Measurements from ENCODE around the gene RERE.
"Not testable (repeated sequence)": the region's sequence is repeated elsewhere in the genome, so short reads cannot be mapped to it uniquely, and the experiment has no call there.

Gene RERE

DNA sequence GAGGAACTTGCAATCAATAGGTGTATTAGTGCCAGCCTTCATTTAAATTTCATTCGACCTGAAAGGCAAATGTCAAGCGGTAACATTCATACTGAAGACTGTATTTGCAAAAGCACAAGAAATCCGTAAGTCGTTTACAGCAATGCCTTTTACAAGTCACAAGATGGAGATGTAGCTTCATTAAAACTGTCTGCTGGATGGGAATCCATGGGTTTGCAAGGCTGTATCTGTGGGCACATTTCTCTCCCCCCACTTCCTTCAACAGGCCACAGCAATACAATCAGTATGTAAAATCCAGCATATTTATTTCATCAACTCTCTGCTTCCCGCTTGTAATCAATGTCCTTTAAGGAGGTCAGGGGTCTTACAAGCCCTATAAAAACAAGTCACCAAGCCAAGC lies 352.4 kb downstream of the RERE start:
- no peak for DNase-seq

DNA sequence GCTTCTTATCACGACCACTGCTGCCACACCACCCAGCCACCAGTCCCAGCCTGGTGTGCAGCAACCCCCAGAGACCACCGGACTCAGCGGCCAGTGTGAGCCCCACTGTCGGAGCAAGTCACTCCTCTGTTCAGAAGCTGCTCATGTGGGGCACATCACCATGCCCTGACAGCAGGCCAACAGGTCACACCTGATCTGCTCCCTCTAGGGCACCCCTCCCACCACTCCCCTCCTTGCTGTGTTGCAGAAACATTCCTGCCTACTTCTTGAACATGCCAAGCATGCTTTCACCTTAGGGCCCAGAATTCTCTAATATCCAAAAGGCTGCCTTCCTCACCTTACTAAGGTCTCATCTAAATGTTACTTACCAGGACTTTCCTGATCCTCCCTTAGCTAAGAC lies 353.1 kb downstream of the RERE start:
- no peak for DNase-seq

DNA sequence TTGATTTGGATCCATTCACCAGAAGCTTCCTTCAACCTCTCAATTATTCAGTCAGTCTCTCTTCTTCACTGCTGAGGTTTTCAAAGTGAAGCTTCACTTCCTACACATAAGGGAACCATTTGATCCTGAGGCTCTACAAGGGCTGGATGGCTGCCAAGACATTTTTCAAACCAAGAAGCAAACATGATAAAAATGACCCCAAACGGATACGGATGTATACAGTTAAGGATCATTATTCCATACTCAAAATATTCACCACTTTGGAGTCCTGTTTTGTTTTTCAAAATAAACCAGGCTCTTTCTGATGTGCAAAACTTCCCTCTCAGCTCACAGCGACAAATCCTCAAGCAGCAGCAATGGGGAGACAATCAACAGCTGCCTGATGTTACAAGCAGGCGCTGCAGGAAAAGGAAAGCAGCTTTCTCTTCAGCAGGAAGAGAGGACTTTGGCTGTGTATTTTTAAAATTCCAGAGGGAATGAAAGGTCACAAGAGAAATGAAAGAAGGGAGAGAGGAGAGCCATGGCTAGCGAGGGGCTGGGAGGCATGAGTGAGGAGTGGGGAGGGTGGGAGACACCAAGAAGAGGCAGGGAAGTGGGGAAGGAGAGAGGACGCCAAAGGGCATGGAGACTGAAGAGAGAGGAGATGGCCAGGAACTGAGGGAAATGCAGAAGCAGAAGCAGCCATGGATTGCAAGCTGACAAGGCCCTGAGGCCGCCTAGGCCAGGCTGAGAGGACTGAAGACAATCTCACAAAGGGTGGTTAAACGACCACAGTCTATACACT lies 354.1 kb downstream of the RERE start:
- peak; percentile 59 for DNase-seq

DNA sequence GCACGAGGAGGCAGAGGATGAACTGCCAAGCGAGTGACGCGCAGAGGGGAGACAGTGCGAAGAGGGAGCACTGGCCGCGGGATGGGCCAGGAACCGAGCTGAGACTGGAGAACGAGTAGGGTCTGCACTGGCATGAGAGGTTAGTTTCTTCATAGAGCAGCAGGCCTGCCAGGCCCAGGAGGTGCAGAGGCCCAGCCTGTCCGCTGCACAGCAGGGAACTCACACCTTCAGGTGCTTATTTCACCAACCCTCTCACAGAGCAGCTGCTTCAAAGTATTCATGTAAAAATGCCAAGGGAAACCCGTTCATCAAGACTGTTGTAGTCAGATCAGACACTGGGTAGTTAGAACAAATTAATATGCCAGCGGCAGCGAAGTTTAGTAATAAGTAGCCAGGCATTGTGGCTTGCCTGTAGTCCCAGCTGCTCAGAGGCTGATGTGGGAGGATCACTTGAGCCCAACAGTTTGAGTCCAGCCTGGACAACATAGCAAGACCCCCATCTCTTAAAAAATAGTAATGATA lies 355.0 kb downstream of the RERE start:
- DNase-seq, result no peak

DNA sequence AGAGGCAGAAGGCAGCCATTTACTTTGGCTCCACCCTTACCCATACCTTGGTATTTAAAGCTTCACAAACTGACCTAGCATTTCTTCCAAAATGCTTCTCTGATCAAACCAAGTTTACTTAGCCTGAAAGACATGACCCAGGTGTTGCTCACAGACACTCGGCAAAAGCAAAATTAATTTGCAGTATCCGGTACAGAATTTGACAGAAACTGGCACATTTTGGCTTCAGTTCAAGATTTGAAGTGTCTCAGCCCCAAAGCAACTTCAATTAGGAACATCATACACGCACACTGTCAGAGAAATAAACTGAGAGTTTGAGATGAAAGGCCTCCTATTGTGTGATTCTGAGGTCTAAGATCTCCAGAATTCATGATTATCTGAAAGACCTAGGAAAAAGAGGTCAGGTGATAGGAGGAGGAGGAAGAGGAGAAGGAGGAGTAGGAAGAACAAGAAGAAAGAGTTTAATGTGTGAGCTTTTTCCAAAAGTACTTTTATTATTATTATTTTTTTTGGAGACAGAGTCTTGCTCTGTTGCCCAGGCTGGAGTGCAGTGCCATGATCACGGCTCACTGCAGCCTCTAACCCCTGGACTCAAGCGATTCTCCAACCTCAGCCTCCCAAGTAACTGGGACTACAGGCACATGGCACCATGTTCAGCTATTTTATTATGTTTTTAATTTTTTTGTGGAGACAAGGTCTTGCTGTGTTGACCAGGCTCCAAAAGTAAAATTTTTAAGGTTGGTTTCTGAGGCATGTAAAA lies 355.9 kb downstream of the RERE start:
- DNase-seq, result no peak

DNA sequence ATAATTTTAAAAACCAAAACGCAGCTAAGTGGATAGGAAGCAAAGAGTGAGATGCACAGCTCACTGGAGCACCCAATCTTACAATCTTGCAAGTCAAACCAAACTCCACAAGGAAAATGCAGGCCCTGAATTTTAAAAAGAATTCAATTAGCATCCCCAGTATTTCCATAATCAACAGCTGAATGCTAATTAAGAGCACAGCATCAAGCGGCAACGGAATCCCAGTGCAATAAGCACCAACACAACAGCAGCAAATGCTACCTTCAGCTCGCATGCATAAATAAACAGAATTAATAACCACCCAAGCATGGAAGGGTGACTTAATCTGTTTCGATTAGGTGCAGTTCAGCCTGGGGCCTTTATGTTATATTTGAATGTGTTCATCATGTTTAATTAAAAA lies 356.7 kb downstream of the RERE start:
- no peak for DNase-seq

DNA sequence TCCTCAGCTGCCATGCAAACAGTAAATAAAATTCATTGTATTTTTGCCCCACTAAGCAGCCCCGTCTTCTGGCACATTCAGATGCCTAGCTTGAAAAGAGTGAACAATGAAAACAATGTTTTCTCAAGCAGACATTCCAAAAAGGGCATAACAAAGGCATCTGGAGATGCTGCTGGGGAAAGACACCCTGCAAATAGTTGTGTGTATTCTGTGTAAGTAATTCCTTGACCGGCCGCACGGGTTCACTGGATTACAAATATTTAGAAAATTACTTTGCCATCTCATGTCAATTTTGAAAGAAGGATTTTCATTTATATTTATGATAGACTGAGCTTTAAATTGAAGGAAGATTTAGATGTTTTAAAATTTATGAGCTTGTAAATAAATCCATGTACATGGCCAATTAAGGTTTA lies 357.3 kb downstream of the RERE start:
- DNase-seq, result no peak

DNA sequence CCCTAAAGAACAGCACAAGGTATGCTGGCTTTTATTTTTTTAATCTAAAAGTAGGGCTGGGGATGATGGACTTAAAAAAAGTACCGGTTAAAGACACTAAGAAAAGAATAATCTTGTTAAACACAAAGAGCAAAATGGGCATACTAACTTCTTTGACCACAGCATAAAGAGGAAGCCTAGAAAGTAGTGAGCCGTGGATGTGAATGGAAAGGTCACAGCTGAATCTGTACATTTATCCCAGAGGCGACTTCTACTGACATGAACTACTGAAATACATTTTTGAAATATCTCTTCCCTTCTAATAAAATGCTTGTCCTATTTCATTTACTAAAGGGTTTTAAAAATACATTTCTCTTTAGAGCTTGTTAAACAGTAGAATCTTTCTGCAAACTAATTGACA lies 358.8 kb downstream of the RERE start:
- DNase-seq, result no peak

DNA sequence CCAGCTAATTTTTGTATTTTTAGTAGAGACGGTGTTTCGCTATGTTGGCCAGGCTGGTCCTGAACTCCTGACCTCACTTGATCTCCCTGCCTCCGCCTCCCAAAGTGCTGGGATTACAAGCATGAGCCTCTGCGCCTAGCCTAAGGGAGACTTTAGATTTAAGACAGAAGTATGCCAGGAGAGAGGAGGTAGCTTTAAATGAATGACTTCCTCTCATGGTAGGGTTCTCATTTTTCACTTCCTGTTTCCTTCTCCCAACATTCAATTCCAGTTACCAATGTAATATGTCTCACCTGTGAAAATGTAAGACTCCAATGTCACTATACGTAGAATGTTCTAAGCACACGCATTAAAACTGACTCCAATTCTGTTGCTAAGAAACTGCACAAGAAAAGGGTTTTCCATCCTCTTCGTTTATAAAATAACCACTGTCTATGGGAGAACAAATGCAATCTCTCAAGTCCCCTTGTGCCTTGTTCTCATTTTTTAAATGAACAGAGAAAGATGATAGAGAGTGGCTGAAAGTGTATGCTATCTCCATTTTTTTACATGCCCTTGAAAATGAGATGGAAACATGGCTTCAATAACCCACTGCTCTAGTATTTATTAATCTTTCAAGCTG lies 359.6 kb downstream of the RERE start:
- DNase-seq, result no peak

DNA sequence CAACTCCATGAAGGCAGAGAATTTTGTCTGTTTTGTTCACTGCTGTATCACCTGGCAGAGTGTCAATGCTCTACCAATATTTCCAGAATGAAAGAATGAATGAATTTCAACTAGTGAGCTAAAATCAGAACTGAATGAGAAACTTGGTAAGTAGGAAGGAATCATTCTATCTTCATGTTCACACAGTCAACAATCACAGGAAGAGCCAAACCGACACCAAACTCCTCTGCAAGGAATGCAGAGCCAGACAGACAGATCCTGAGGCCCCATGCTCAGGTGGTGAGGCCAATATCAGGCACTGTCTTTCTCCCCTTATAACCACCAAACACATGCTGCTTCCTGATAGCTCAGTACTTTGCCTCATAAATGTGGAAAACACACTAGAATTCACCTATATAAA lies 360.4 kb downstream of the RERE start:
- no peak for DNase-seq

DNA sequence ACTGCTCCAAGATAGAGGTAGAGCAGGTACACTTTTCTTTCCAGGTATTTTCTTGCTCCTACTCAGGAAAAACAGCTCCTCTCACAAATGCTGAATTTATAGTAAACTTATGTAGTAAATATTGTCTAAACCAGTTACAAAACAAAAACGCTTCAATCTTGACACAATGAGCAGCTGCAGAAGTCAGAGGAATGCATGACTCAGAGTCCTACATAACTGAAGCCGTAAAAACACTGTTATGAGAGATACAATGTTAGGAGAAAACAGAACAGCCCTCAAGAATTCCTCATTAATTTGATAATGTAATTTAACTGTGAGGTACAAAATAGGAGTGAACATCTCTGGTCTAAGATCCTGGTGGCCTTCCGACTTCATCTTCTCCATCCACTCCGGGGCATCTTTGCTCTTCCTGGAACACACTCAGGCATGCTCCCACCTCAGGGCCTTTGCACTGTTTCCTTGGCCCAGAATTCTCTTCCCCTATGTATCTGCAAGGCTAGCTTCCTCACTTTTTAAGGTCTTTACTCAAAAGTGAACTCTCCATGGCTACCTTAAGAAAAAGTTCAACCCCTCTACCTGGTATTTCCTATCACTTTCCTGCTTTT lies 361.0 kb downstream of the RERE start:
- DNase-seq, result no peak

DNA sequence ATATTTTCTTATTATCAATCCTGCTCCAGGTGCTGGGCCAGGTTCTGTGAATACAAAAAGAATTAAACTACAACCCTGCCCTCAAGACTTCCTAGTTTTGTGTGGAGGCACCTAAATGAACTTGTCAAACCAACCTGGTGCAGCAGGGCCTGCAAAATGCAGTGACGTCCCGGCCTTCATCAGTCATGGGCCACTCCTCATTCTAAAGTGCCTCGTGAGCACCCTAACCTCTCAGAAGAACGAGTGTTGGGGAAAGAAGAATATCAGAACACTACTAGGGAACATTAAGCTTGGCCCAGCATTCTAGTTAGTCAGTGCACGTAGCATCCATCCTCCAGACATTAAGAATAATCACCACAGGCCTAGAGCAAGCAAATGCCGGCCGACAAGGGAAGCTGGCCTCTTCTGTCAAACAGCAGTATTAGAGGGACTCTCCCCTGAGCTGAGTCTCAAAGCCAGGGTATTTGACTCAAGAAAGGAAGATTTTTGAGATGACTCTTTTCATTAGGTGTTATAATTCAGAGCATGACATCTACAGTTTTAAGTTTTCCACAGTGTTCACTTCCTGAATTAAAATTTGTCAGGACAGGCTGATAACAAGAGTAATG lies 361.6 kb downstream of the RERE start:
- no peak for DNase-seq

DNA sequence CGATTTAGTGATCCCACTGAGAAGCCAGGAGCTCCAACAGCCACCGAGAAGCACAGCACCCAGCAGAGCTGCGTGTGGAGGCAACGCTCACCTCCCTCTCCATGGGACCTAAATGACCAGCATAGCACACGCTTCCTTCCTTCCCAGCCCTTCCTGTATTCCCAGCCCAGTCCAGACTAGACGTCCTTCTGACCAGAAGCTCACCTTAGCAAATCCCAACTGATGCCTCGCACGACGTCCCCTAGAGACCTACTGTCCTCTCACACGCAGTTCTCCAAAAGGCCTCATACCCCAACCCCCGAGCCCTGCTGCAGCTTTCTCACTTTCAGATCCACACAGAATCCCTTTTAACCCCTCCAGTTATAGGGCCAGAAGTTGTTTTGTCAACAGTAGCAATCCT lies 367.1 kb downstream of the RERE start:
- DNase-seq, result no peak

DNA sequence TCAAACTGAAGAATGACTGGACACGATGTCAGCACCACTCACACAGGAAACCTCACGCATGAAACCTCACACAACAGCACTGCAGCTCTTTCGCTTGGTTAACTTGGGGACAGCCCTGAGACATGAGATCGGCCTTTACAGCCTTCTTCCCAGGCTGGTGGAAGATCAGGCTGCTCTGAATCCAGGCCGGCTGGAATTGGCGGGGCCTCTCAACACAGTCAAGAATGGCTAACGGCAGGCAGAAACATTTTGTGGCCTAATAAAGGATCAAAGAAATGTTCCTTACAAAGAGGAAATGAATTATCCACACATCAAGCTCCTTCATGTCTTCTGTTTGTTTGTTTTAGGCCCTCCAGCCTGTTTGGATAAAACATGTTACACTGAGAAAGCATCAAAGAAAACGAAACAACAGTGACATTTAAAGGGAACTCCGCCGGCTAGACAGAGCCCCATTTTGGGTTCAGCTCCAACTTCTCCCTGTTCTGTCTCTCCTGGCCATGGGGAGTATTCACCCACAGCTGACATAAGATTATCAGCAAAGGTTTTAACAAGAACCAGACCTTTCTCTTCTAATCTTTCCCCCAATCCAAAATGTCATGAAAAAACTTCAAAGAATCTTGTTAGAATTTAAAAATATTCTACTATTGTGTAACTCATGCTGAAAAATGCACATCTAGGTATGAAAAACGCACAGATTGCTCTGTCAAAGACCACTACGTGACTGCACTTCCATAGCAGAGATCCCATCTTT lies 368.4 kb downstream of the RERE start:
- DNase-seq, result no peak

DNA sequence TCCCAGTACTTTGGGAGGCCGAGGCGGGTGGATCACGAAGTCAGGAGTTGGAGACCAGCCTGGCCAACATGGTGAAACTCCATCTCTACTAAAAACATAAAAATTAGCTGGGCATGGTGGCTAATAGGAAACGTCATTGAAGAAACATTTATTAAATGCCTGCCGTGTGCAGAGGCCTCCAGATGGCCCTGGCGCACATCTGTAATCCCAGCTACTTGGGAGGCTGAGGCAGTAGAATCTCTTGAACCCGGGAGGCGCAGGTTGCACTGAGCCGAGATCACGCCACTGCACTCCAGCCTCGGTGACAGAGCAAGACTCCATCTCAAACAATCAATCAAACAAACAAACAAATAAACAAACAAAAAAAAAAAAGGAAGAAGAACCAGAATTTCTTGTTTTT lies 368.9 kb downstream of the RERE start:
- not testable (repeated sequence) for DNase-seq

DNA sequence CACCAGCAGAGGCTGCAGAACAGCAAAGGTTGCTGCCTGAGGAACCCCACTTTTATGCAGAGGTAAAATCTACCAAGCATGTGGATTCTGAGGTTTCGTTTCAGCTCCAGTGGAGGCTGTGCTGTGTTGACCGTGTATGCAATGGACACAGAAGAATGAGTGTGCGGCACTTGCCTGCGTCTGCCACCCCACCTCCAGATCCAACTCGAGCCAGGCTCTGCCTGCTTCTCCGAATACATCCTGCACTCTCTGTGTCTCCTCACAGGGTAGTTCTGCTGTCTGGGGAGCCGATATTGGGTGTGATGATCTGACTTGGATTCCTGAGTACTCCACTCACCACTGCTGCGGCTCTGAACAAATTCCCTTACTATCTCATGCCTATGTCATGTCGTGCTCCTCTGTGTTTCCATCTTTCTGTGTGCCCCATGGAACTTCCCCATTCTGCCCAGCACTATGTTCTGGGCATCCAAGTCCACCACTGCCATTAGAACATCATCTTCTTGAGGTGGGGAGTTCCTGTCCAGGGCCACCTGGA lies 369.8 kb downstream of the RERE start:
- no peak for DNase-seq

DNA sequence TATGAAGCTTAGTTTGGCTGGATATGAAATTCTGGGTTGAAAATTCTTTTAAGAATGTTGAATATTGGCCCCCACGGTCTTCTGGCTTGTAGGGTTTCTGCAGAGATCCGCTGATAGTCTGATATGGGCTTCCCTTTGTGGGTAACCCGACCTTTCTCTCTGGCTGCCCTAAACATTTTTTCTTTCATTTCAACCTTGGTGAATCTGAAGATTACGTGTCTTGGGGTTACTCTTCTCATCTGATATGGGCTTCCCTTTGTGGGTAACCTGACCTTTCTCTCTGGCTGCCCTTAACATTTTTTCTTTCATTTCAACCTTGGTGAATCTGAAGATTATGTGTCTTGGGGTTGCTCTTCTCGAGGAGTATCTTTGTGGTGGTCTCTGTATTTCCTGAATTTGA lies 371.3 kb downstream of the RERE start:
- not testable (repeated sequence) for DNase-seq

DNA sequence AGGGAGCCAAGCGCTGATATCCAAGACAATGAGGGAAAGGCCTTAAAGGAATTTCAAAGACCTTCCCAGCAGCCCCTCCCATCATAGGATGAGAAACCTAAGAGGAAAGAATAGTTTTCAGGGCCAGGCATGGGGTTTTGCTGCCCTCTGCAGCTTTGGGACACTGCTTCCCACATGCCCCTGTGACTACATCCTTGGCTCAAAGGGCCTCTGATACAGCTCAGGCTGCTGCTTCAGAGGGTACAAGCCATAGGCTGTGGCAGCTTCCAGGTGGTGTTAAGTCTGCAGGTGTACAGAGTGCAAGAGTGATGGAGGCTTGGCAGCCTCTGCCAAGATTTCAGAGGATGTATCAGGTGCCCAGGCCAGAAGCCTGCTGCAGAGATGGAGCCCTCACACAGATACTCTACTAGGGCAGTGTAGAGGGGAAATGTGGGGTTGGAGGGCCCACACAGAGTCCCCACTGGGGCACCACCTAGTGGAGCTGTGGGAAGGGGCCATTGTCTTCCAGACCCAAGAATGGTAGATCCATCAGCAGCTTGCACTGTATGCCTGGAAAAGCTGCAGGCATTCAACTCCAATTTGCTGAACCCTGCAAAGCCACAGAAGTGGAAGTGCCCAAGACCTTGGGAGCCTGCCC lies 373.8 kb downstream of the RERE start:
- no peak for DNase-seq

DNA sequence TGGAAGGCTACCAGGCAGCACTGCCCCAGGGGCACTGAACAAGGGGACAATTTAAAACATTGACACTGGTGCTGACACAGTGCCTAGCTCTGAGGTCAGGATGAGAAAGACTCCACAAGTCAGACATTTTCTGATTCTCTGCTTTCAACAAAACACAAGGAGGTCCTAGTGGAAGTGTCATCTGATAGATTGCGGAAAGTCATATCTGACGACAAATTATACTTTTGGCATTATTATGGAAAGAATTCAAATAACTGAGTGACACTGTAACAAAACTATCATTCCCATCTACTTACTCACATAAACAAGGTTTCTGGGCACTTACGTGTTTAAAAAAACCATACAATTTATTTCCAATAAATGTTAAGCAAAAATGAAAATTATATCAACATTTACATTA lies 376.0 kb downstream of the RERE start:
- no peak for DNase-seq

DNA sequence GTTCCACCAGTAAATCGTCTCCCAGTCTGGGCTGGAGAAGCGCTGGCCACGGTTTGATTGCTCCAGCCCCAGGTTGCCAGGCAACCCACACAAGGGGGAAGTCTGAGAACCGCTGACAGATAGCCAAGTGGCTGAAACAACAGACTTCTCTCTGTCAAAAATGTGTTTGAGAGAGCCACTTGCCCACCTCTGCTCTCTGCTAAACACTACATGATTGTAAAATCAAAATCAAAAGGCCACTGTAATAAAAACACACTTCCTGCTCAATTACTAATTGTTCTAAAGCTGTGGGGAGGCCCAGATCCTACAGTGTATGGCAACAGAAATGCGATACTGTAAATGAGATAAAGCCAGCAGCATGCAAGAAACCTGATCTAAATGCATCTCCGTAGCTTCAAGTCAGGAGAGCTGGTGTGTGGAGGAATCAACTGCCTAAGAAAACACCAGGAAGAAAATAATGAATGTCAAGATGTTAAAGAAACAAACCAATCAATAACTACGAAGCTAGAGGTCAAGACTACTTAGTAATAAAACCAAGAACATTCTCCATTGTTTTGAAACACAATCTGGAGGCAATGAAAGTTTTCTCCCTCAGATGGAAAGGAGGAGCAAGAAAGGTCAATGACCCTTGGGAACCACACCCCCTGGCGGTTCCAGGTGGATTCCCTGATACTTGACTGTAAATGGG lies 378.3 kb downstream of the RERE start:
- peak; percentile 94 for DNase-seq

DNA sequence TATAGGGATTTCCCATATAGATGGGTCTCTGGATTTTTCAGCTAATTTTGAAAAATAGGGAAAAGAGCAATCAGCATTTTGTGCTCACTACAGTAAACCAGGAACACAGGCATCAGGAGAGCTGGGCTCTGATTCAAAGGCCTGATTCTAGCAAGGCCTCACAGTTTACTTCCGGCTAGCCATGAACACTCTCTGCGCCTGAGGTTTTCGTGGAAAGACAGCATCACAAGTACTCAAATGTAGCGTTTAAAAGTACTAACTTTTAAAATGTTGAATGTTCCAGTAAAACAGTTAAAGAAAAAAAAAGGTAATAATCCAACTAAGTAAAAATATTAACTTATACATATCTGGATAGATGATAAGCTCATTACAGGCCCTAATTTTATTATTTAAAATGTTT lies 379.0 kb downstream of the RERE start:
- no peak for DNase-seq
